ENCODE data around the gene ETS2.

The ETS2 gene

GRCh38 chr21:38800924-38801744, 4.6 kb upstream of the ETS2 start:
- DNase-seq (ENCODE audit: low read depth in 2 of 2, low spot score in 1 of 2) = no peak

- no peak for DNase-seq (ENCODE audit: low read depth in 2 of 2, low spot score in 1 of 2)
Observed at GRCh38 chr21:38802050-38803026, 3.4 kb upstream of the ETS2 start.

GRCh38 chr21:38803075-38803660, 2.6 kb upstream of the ETS2 start:
- no peak for DNase-seq (ENCODE audit: low read depth in 2 of 2, low spot score in 1 of 2)

- no peak for DNase-seq (ENCODE audit: low read depth in 2 of 2, low spot score in 1 of 2)
Observed at GRCh38 chr21:38804030-38804788, 1.5 kb upstream of the ETS2 start.

- DNase-seq (ENCODE audit: low read depth in 2 of 2, low spot score in 1 of 2) = no peak
Observed at GRCh38 chr21:38804789-38805327, 871 bp upstream of the ETS2 start.

GRCh38 chr21:38806153-38806941, 618 bp downstream of the ETS2 start:
- peak in 1 of 2 donors; percentile 13 for DNase-seq (ENCODE audit: low read depth in 2 of 2, low spot score in 1 of 2)

GRCh38 chr21:38806942-38807284, 1.2 kb downstream of the ETS2 start:
- no peak for DNase-seq (ENCODE audit: low read depth in 2 of 2, low spot score in 1 of 2)

GRCh38 chr21:38807441-38807871, 1.7 kb downstream of the ETS2 start:
- DNase-seq (ENCODE audit: low read depth in 2 of 2, low spot score in 1 of 2) = no peak

GRCh38 chr21:38807986-38808385, 2.3 kb downstream of the ETS2 start:
- no peak for DNase-seq (ENCODE audit: low read depth in 2 of 2, low spot score in 1 of 2)

- DNase-seq (ENCODE audit: low read depth in 2 of 2, low spot score in 1 of 2) = no peak
Observed at GRCh38 chr21:38809198-38809878, 3.6 kb downstream of the ETS2 start.

- no peak for DNase-seq (ENCODE audit: low read depth in 2 of 2, low spot score in 1 of 2)
Observed at GRCh38 chr21:38810034-38810825, 4.5 kb downstream of the ETS2 start.

GRCh38 chr21:38810826-38811164, 5.1 kb downstream of the ETS2 start:
- DNase-seq (ENCODE audit: low read depth in 2 of 2, low spot score in 1 of 2) = no peak

GRCh38 chr21:38811257-38811656, 5.5 kb downstream of the ETS2 start:
- no peak for DNase-seq (ENCODE audit: low read depth in 2 of 2, low spot score in 1 of 2)

- DNase-seq (ENCODE audit: low read depth in 2 of 2, low spot score in 1 of 2) = no peak
Observed at GRCh38 chr21:38813143-38813542, 7.4 kb downstream of the ETS2 start.

- DNase-seq (ENCODE audit: low read depth in 2 of 2, low spot score in 1 of 2) = no peak
Observed at GRCh38 chr21:38813547-38813946, 7.8 kb downstream of the ETS2 start.

- DNase-seq (ENCODE audit: low read depth in 2 of 2, low spot score in 1 of 2) = no peak
Observed at GRCh38 chr21:38814126-38815059, 8.7 kb downstream of the ETS2 start.

- DNase-seq (ENCODE audit: low read depth in 2 of 2, low spot score in 1 of 2) = no peak
Observed at GRCh38 chr21:38815060-38815405, 9.3 kb downstream of the ETS2 start.

All from stimulated activated CD8-positive, alpha-beta memory T cell treated with anti-CD3 and anti-CD28 coated beads, Interleukin-4, amount 100 ng/mL, for 4 hours (primary cell).